ENCODE results near the gene MYOG. TPM values are rescaled to one million over a fixed set of nuclear protein-coding genes. Genes with fewer than 3 reads are reported as not detected.

Gene MYOG
- total and polyA plus RNA-seq, 2 of the 13 experiments (the other 11 are each of a cell fraction or from before 2014, with no cell fraction given) = not detected

DNA sequence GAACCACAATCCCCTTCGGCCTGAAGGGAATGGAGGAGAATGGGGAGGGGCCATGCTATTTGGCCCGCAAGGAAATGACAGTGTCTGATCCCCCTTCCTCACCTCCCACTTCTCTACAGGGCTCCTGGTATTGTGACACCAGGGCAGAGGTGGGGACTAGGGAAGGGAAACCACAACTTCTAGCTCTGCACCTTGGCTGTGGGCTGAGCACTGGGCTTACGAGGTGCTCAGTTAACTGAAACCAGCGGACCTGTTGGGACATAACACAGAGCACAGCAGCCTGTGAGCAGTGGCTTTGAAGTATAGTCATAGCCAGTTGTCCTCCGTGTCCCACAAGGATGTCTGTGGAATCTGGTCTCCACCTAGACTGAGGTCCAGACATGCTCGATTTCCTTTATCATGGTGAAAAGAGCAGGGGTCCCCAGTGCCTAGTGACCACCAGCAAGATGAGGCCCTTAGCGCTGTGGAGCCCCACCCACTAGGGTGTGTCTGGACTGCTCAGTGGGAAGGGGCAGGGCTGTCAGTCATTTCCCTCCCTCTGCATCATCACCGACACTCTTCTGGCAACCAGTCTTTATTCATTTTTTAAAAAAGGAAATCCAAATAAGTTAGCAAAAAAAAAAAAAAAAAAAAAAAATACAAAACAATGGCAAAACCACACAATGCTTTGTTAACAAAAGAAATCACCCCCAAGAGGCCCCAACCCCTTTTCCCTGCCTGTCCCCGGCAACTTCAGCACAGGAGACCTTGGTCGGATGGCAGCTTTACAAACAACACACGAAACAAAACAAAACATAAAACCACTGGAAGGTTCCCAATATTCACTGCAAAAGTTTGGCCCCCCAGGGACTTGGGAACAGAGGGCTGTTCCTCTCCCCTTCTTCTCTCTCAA is 3.0 kb downstream of the MYOG start:
- Histone ChIP-seq H3K79me2 (ENCODE audit: insufficient read depth, low read length) (no peaks in the 10 kb centered on the region), H3K27ac (ENCODE audit: extremely low read length, insufficient read depth, low read length) (no peak overlapping the region), H2AFZ (ENCODE audit: low read length) (no peak overlapping the region), H3K4me3 (replicated peaks in 1 of 3; ENCODE audit: insufficient read depth in 1 of 3, low read depth in 2 of 3, low read length in 3 of 3) (no peak overlapping the region), H3K36me3 (replicated peaks in 1 of 2; ENCODE audit: control insufficient read depth in 1 of 2, insufficient read depth in 2 of 2, low read length in 2 of 2) (no peaks in the 10 kb centered on the region), H3K4me2 (ENCODE audit: low read depth, low read length) (no peak overlapping the region), H4K20me1 (ENCODE audit: insufficient read depth, low read length) (no peaks in the 10 kb centered on the region), H3K9ac (ENCODE audit: insufficient read depth, low read depth, low read length) (no peak overlapping the region), H3K4me1 (ENCODE audit: insufficient read depth, low read length) (no peaks in the 10 kb centered on the region), H3K27me3 (ENCODE audit: control insufficient read depth in 1 of 2, insufficient read depth in 2 of 2, low read length in 2 of 2) (peaks cover 4 to 33% of the 10 kb centered on the region in 2 experiments; a peak in 4 of 5 replicates), H3K9me3 (ENCODE audit: low read length) (no peaks in the 10 kb centered on the region)
- intact Hi-C loops (cut with micrococcal nuclease; ENCODE audit: unreplicated experiment) (no loop called here), in situ Hi-C loops (cut with HindIII; ENCODE audit: extremely low pct_ligation_motif_present, low pct_unique_long_range_greater_than_20kb) (no loop called here)
- WGBS (ENCODE audit: low lambda C conversion rate) = 26% methylated on average over 11 of the region's 11 CpGs
- no peak for TF ChIP-seq ELF4 (CRISPR knock-in tag; IDR thresholded peaks at IDR 0.05; ENCODE audit: borderline replicate concordance)
- no peak for TF ChIP-seq GLI4 (CRISPR knock-in tag; IDR thresholded peaks at IDR 0.05; ENCODE audit: borderline replicate concordance)
- TF ChIP-seq ZNF30 (CRISPR knock-in tag; IDR thresholded peaks at IDR 0.05) = no peak
- TF ChIP-seq MAZ (IDR thresholded peaks at IDR 0.05; ENCODE audit: borderline replicate concordance, low read depth, low read length) = no peak
- TF ChIP-seq MAZ (CRISPR knock-in tag; IDR thresholded peaks at IDR 0.05; ENCODE audit: low read depth) = no peak
- TF ChIP-seq, protein P1, sequence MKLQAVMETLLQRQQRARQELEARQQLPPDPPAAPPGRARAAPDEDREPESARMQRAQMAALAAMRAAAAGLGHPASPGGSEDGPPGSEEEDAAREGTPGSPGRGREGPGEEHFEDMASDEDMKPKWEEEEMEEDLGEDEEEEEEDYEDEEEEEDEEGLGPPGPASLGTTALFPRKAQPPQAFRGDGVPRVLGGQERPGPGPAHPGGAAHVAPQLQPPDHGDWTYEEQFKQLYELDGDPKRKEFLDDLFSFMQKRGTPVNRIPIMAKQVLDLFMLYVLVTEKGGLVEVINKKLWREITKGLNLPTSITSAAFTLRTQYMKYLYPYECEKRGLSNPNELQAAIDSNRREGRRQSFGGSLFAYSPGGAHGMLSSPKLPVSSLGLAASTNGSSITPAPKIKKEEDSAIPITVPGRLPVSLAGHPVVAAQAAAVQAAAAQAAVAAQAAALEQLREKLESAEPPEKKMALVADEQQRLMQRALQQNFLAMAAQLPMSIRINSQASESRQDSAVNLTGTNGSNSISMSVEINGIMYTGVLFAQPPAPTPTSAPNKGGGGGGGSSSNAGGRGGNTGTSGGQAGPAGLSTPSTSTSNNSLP (IDR thresholded peaks at IDR 0.05; ENCODE audit: low read depth, low read length) = no peak
- TF ChIP-seq HNF4A (CRISPR knock-in tag; IDR thresholded peaks at IDR 0.05) = no peak
- FAIRE-seq (no peak), DNase-seq (ENCODE audit: low spot score) (no peak), ATAC-seq (no peak)
- CTCF ChIA-PET (ENCODE audit: low intra/inter-chr PET ratio, low total read pairs) = no interaction called here
- no TSS peak for BruUV-seq (replicated peaks)
- POLR2A ChIA-PET = no interaction called here
